ENCODE measurements around the gene KIAA1549.

- no peak for TF ChIP-seq POLR2A (IDR thresholded peaks at IDR 0.05)
- TF ChIP-seq, protein P1, sequence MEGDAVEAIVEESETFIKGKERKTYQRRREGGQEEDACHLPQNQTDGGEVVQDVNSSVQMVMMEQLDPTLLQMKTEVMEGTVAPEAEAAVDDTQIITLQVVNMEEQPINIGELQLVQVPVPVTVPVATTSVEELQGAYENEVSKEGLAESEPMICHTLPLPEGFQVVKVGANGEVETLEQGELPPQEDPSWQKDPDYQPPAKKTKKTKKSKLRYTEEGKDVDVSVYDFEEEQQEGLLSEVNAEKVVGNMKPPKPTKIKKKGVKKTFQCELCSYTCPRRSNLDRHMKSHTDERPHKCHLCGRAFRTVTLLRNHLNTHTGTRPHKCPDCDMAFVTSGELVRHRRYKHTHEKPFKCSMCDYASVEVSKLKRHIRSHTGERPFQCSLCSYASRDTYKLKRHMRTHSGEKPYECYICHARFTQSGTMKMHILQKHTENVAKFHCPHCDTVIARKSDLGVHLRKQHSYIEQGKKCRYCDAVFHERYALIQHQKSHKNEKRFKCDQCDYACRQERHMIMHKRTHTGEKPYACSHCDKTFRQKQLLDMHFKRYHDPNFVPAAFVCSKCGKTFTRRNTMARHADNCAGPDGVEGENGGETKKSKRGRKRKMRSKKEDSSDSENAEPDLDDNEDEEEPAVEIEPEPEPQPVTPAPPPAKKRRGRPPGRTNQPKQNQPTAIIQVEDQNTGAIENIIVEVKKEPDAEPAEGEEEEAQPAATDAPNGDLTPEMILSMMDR (IDR thresholded peaks at IDR 0.05): no peak
- no peak for TF ChIP-seq EP300 (IDR thresholded peaks at IDR 0.05)
Measured at GRCh38 chr7:138828302-138828701, 152.9 kb downstream of the KIAA1549 start.

All from gastroesophageal sphincter (tissue), 3 donors.